ENCODE measurements around the gene SIGLEC11.
A peak's percentile ranks its signal among the peaks of the same experiment; 100 is the strongest.

GRCh38 chr19:49929121-49929610 lies 31.8 kb downstream of the SIGLEC11 start, which contains the start of the genes ATF5 and NUP62:
- TF ChIP-seq POLR2A (IDR thresholded peaks at IDR 0.05; ENCODE audit: low read depth, low read length) (peak; percentile 98), POLR2AphosphoS5 (IDR thresholded peaks at IDR 0.05; ENCODE audit: low read depth, low read length) (peak; percentile 96)

Data from GM12892 (cell line).